Tibial nerve (tissue), 4 donors: Measurements from ENCODE around the gene GPN1.

Experiments used
- CTCF ChIP-seq, 5 experiments: fragments of 200-600 bp in 3 of 5; fragments of 450-650 bp in 2 of 5; sonication (generic) in 3 of 5; IDR thresholded peaks; one replicate each; pipeline ENCODE4 v1.5.1; 2016 to 2019; ENCODE audit warnings: antibody characterized with exemption in 5 of 5, mild to moderate bottlenecking in 3 of 5, moderate library complexity in 2 of 5
- EP300 ChIP-seq, 2 donors: sonication (generic); formaldehyde crosslinking; IDR thresholded peaks; one replicate each; pipeline ENCODE4 v1.6.1; 2017; ENCODE audit warnings: antibody characterized with exemption in 2 of 2, mild to moderate bottlenecking in 1 of 2

GRCh38 chr2:27640722-27641245 is 11.9 kb downstream of the GPN1 start:
- no peak for TF ChIP-seq CTCF (IDR thresholded peaks at IDR 0.05)
- TF ChIP-seq EP300 (IDR thresholded peaks at IDR 0.05) = no peak
